Rectal smooth muscle tissue (tissue), 1 donor: ENCODE measurements around the gene COBL.

Experiments used
- H3K27ac ChIP-seq: one replicate; pipeline ENCODE4 v1.7.0; 2013; ENCODE audit warnings: low read depth, low read length, inconsistent platforms
- H3K27me3 ChIP-seq: one replicate; pipeline ENCODE4 v1.7.0; 2013; ENCODE audit warnings: low read length; ENCODE audit not compliant: control insufficient read depth, insufficient read depth
- H3K36me3 ChIP-seq: one replicate; pipeline ENCODE4 v1.7.0; 2013; ENCODE audit warnings: low read length; ENCODE audit not compliant: control insufficient read depth, insufficient read depth
- H3K4me1 ChIP-seq: one replicate; pipeline ENCODE4 v1.7.0; 2013; ENCODE audit warnings: low read length; ENCODE audit not compliant: control insufficient read depth, insufficient read depth
- H3K4me3 ChIP-seq: one replicate; pipeline ENCODE4 v1.7.0; 2013; ENCODE audit warnings: low read length
- H3K9ac ChIP-seq: one replicate; pipeline ENCODE4 v1.7.0; 2013; ENCODE audit warnings: low read length

The COBL gene

GRCh38 chr7:51080216-51080615, 236.4 kb downstream of the COBL start:
- Histone ChIP-seq H3K4me1 (no peaks in the 10 kb centered on the region), H3K36me3 (no peaks in the 10 kb centered on the region), H3K4me3 (no peak overlapping the region), H3K9ac (no peak overlapping the region), H3K27me3 (no peaks in the 10 kb centered on the region), H3K27ac (no peak overlapping the region)

- no peaks in the 10 kb centered on the region for H3K4me1 ChIP-seq
- H3K4me3 ChIP-seq: no peak overlapping the region
- no peaks in the 10 kb centered on the region for H3K36me3 ChIP-seq
- H3K27me3 ChIP-seq: no peaks in the 10 kb centered on the region
- H3K9ac ChIP-seq: no peak overlapping the region
- no peak overlapping the region for H3K27ac ChIP-seq
Measured at GRCh38 chr7:51079494-51079893, 237.1 kb downstream of the COBL start.

- Histone ChIP-seq H3K27me3 (no peaks in the 10 kb centered on the region), H3K4me3 (no peak overlapping the region), H3K4me1 (no peaks in the 10 kb centered on the region), H3K9ac (no peak overlapping the region), H3K27ac (no peak overlapping the region), H3K36me3 (no peaks in the 10 kb centered on the region)
Measured at GRCh38 chr7:51078653-51079052, 238.0 kb downstream of the COBL start.

GRCh38 chr7:51077987-51078370, 238.6 kb downstream of the COBL start:
- Histone ChIP-seq H3K4me1 (no peaks in the 10 kb centered on the region), H3K27me3 (no peaks in the 10 kb centered on the region), H3K4me3 (no peak overlapping the region), H3K36me3 (no peaks in the 10 kb centered on the region), H3K9ac (no peak overlapping the region), H3K27ac (no peak overlapping the region)

- Histone ChIP-seq H3K27ac (no peak overlapping the region), H3K36me3 (no peaks in the 10 kb centered on the region), H3K9ac (no peak overlapping the region), H3K4me1 (no peaks in the 10 kb centered on the region), H3K4me3 (no peak overlapping the region), H3K27me3 (no peaks in the 10 kb centered on the region)
Measured at GRCh38 chr7:51077316-51077986, 239.2 kb downstream of the COBL start.

- Histone ChIP-seq H3K36me3 (no peaks in the 10 kb centered on the region), H3K9ac (no peak overlapping the region), H3K4me3 (no peak overlapping the region), H3K27me3 (no peaks in the 10 kb centered on the region), H3K4me1 (no peaks in the 10 kb centered on the region), H3K27ac (no peak overlapping the region)
Measured at GRCh38 chr7:51075681-51076580, 240.7 kb downstream of the COBL start.

GRCh38 chr7:51073171-51073570, 243.4 kb downstream of the COBL start:
- Histone ChIP-seq H3K27me3 (no peaks in the 10 kb centered on the region), H3K27ac (no peak overlapping the region), H3K36me3 (no peaks in the 10 kb centered on the region), H3K4me3 (no peak overlapping the region), H3K4me1 (peaks cover 6% of the 10 kb centered on the region), H3K9ac (no peak overlapping the region)

- H3K4me3 ChIP-seq: no peak overlapping the region
- no peak overlapping the region for H3K27ac ChIP-seq
- no peaks in the 10 kb centered on the region for H3K36me3 ChIP-seq
Measured at GRCh38 chr7:51072281-51072680, 244.3 kb downstream of the COBL start.

GRCh38 chr7:51071427-51071826, 245.2 kb downstream of the COBL start:
- H3K9ac ChIP-seq: no peak overlapping the region
- no peak overlapping the region for H3K4me3 ChIP-seq
- H3K36me3 ChIP-seq: no peaks in the 10 kb centered on the region
- peaks cover 6% of the 10 kb centered on the region for H3K4me1 ChIP-seq
- no peaks in the 10 kb centered on the region for H3K27me3 ChIP-seq
- H3K27ac ChIP-seq: no peak overlapping the region

More at GRCh38 chr7:51072281-51072680, 244.3 kb downstream of the COBL start:
- Histone ChIP-seq H3K4me1 (peaks cover 6% of the 10 kb centered on the region), H3K27me3 (no peaks in the 10 kb centered on the region), H3K9ac (no peak overlapping the region)

- no peak overlapping the region for H3K4me3 ChIP-seq
Measured at GRCh38 chr7:51070151-51070550, 246.5 kb downstream of the COBL start.

GRCh38 chr7:51069411-51070083, 247.1 kb downstream of the COBL start:
- no peak overlapping the region for H3K9ac ChIP-seq
- no peak overlapping the region for H3K4me3 ChIP-seq
- H3K36me3 ChIP-seq: no peaks in the 10 kb centered on the region
- peaks cover 6% of the 10 kb centered on the region for H3K4me1 ChIP-seq
- H3K27ac ChIP-seq: peak overlapping the region; percentile 47
- no peaks in the 10 kb centered on the region for H3K27me3 ChIP-seq

More at GRCh38 chr7:51070151-51070550, 246.5 kb downstream of the COBL start:
- no peaks in the 10 kb centered on the region for H3K27me3 ChIP-seq
- no peaks in the 10 kb centered on the region for H3K36me3 ChIP-seq
- H3K4me1 ChIP-seq: peaks cover 6% of the 10 kb centered on the region
- H3K27ac ChIP-seq: no peak overlapping the region
- no peak overlapping the region for H3K9ac ChIP-seq

GRCh38 chr7:51068401-51068800, 248.2 kb downstream of the COBL start:
- no peaks in the 10 kb centered on the region for H3K27me3 ChIP-seq
- no peak overlapping the region for H3K4me3 ChIP-seq
- no peaks in the 10 kb centered on the region for H3K36me3 ChIP-seq
- no peak overlapping the region for H3K9ac ChIP-seq
- peaks cover 6% of the 10 kb centered on the region for H3K4me1 ChIP-seq
- no peak overlapping the region for H3K27ac ChIP-seq
